Measurements from ENCODE around the gene RPL41.
A peak's percentile ranks its signal among the peaks of the same experiment; 100 is the strongest.

RPL41 gene

GRCh38 chr12:56078931-56079722, 37.3 kb upstream of the RPL41 start:
- peaks cover 77% of the 10 kb centered on the region for H3K27me3 ChIP-seq
- peak overlapping the region; percentile 44 to 58 for H3K4me3 ChIP-seq (ENCODE audit: low read depth in 1 of 2, low read length in 1 of 2)
- H3K27ac ChIP-seq: no peak overlapping the region
- peaks cover 17 to 19% of the 10 kb centered on the region in 2 experiments for H3K4me1 ChIP-seq (ENCODE audit: control insufficient read depth in 1 of 2, insufficient read depth in 1 of 2, low read depth in 1 of 2, low read length in 1 of 2)
- H3K36me3 ChIP-seq: no peaks in the 10 kb centered on the region
- no peaks in the 10 kb centered on the region for H3K9me3 ChIP-seq
- TF ChIP-seq, protein P1, sequence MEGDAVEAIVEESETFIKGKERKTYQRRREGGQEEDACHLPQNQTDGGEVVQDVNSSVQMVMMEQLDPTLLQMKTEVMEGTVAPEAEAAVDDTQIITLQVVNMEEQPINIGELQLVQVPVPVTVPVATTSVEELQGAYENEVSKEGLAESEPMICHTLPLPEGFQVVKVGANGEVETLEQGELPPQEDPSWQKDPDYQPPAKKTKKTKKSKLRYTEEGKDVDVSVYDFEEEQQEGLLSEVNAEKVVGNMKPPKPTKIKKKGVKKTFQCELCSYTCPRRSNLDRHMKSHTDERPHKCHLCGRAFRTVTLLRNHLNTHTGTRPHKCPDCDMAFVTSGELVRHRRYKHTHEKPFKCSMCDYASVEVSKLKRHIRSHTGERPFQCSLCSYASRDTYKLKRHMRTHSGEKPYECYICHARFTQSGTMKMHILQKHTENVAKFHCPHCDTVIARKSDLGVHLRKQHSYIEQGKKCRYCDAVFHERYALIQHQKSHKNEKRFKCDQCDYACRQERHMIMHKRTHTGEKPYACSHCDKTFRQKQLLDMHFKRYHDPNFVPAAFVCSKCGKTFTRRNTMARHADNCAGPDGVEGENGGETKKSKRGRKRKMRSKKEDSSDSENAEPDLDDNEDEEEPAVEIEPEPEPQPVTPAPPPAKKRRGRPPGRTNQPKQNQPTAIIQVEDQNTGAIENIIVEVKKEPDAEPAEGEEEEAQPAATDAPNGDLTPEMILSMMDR (IDR thresholded peaks at IDR 0.05): no peak

GRCh38 chr12:56079723-56080555, 36.5 kb upstream of the RPL41 start, which contains the start of gene ERBB3:
Gene ERBB3, plus strand, starts transcription at chr12:56080165. Its CDS starts 136 bp downstream, at chr12:56080301.
- Histone ChIP-seq H3K27ac (no peak within 1 kb of the TSS), H3K36me3 (no peaks in the 10 kb centered on the region), H3K4me3 (ENCODE audit: low read depth in 1 of 2, low read length in 1 of 2) (peak within 1 kb of the TSS; percentile 44 to 58), H3K27me3 (peaks cover 77% of the 10 kb centered on the region), H3K9me3 (no peaks in the 10 kb centered on the region), H3K4me1 (ENCODE audit: control insufficient read depth in 1 of 2, insufficient read depth in 1 of 2, low read depth in 1 of 2, low read length in 1 of 2) (peaks cover 17 to 19% of the 10 kb centered on the region in 2 experiments)
- TF ChIP-seq, protein P1 (IDR thresholded peaks at IDR 0.05): no peak

- H3K4me1 ChIP-seq (ENCODE audit: control insufficient read depth in 1 of 2, insufficient read depth in 1 of 2, low read depth in 1 of 2, low read length in 1 of 2): peaks cover 17 to 19% of the 10 kb centered on the region in 2 experiments
- TF ChIP-seq, protein P1 (IDR thresholded peaks at IDR 0.05): no peak
- H3K9me3 ChIP-seq: no peaks in the 10 kb centered on the region
- peaks cover 80% of the 10 kb centered on the region for H3K27me3 ChIP-seq
- H3K36me3 ChIP-seq: no peaks in the 10 kb centered on the region
- H3K27ac ChIP-seq: no peak overlapping the region
- H3K4me3 ChIP-seq (ENCODE audit: low read depth in 1 of 2, low read length in 1 of 2): peak overlapping the region in 1 of 2 experiments; percentile 58
Measured at GRCh38 chr12:56080556-56081138, 35.8 kb upstream of the RPL41 start.

GRCh38 chr12:56081393-56082347, 34.8 kb upstream of the RPL41 start:
- Histone ChIP-seq H3K36me3 (no peaks in the 10 kb centered on the region), H3K27ac (no peak overlapping the region), H3K4me1 (ENCODE audit: control insufficient read depth in 1 of 2, insufficient read depth in 1 of 2, low read depth in 1 of 2, low read length in 1 of 2) (peaks cover 17 to 19% of the 10 kb centered on the region in 2 experiments), H3K4me3 (ENCODE audit: low read depth in 1 of 2, low read length in 1 of 2) (no peak overlapping the region), H3K27me3 (peaks cover 80% of the 10 kb centered on the region), H3K9me3 (no peaks in the 10 kb centered on the region)
- TF ChIP-seq, protein P1 (IDR thresholded peaks at IDR 0.05): no peak

Measured in neutrophil (primary cell).